Measurements from ENCODE around the gene SLC43A2. TPM values are rescaled to one million over a fixed set of nuclear protein-coding genes. Genes with fewer than 3 reads are reported as not detected.

SLC43A2 gene
- total RNA-seq, 1 donor from 2014 or later: 71.4 TPM

GRCh38 chr17:1552932-1553331 is 75.7 kb downstream of the SLC43A2 start:
- H3K27ac Mint-ChIP-seq (ENCODE audit: unreplicated experiment): peak overlapping the region; percentile 82
- peak overlapping the region; percentile 60 for H3K4me3 Mint-ChIP-seq (ENCODE audit: unreplicated experiment)
- H3K36me3 Mint-ChIP-seq (ENCODE audit: low read depth, unreplicated experiment): peaks cover 49% of the 10 kb centered on the region
- no peak for TF ChIP-seq CTCF (IDR thresholded peaks at IDR 0.05; ENCODE audit: unreplicated experiment)
- DNase-seq (ENCODE audit: low spot score): no peak
- H3K27me3 Mint-ChIP-seq (ENCODE audit: unreplicated experiment): peaks cover 7% of the 10 kb centered on the region
- no peaks in the 10 kb centered on the region for H3K9me3 Mint-ChIP-seq (ENCODE audit: unreplicated experiment)
- peaks cover 57% of the 10 kb centered on the region for H3K4me1 Mint-ChIP-seq (ENCODE audit: unreplicated experiment)

- H3K9me3 Mint-ChIP-seq (ENCODE audit: unreplicated experiment): no peaks in the 10 kb centered on the region
- H3K4me1 Mint-ChIP-seq (ENCODE audit: unreplicated experiment): peaks cover 47% of the 10 kb centered on the region
- peaks cover 7% of the 10 kb centered on the region for H3K27me3 Mint-ChIP-seq (ENCODE audit: unreplicated experiment)
- H3K4me3 Mint-ChIP-seq (ENCODE audit: unreplicated experiment): peak overlapping the region; percentile 76
- DNase-seq (ENCODE audit: low spot score): no peak
- peaks cover 46% of the 10 kb centered on the region for H3K36me3 Mint-ChIP-seq (ENCODE audit: low read depth, unreplicated experiment)
- TF ChIP-seq CTCF (IDR thresholded peaks at IDR 0.05; ENCODE audit: unreplicated experiment): no peak
- H3K27ac Mint-ChIP-seq (ENCODE audit: unreplicated experiment): no peak overlapping the region
These were observed 76.9 kb downstream of the SLC43A2 start for GRCh38 chr17:1551741-1552140.

DNA sequence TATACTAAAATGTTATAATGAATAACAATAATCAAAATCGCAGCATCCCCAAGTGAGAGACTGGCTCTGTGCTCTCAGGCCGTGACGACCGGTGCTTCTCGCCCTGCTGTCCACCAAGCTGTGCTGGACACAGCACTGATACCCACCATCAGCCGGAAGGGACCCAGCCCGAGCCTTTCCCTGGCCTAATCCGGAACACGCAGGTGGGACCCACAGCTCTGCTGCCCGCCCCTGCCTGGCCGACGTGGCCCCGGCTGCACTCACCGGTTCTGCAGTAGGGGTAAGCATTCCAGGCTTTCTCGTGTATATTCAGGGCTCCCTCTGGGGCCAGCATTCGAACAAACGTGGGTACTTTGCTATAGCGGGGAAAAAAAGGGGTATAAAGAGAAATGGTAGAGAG is 80.6 kb downstream of the SLC43A2 start:
- H3K36me3 Mint-ChIP-seq (ENCODE audit: low read depth, unreplicated experiment): peaks cover 43% of the 10 kb centered on the region
- H3K27me3 Mint-ChIP-seq (ENCODE audit: unreplicated experiment): peaks cover 5% of the 10 kb centered on the region
- H3K4me1 Mint-ChIP-seq (ENCODE audit: unreplicated experiment): peaks cover 20% of the 10 kb centered on the region
- DNase-seq (ENCODE audit: low spot score): no peak
- no peak overlapping the region for H3K4me3 Mint-ChIP-seq (ENCODE audit: unreplicated experiment)
- H3K27ac Mint-ChIP-seq (ENCODE audit: unreplicated experiment): no peak overlapping the region
- H3K9me3 Mint-ChIP-seq (ENCODE audit: unreplicated experiment): no peaks in the 10 kb centered on the region
- no peak for TF ChIP-seq CTCF (IDR thresholded peaks at IDR 0.05; ENCODE audit: unreplicated experiment)

DNA sequence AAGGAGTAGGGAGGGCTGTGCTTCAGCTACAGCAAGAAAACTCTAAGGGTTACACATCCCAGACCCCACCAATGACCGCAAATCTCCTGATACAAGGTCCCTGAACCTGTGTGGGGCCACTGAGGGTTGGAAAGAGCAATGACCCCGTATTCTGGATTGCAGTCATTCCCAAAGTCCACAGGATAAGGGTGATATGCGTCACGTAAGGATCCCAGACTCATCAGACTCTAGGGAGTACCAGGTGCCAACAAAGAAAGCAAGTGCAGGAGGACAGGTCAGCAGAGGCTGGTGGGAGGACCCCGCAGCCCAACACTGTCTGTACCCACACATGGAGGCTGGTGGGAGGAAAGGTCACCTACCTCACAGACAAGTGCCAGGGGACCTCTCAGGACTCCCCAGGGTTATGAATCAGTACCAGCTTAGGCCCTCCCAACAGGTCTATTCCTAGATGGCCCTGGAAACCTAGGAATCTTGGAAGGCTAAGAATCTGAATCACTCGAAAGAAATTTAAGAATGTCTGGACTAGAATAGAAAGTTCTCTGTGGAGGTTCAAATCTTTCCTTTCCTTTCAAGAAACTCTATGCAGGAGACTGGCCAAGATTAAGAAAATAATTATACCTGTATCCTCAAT is 82.2 kb downstream of the SLC43A2 start:
- Mint-ChIP-seq H3K27me3 (ENCODE audit: unreplicated experiment) (peaks cover 5% of the 10 kb centered on the region), H3K4me1 (ENCODE audit: unreplicated experiment) (peaks cover 13% of the 10 kb centered on the region), H3K27ac (ENCODE audit: unreplicated experiment) (no peak overlapping the region), H3K4me3 (ENCODE audit: unreplicated experiment) (no peak overlapping the region), H3K9me3 (ENCODE audit: unreplicated experiment) (no peaks in the 10 kb centered on the region), H3K36me3 (ENCODE audit: low read depth, unreplicated experiment) (peaks cover 43% of the 10 kb centered on the region)
- DNase-seq (ENCODE audit: low spot score): no peak
- TF ChIP-seq CTCF (IDR thresholded peaks at IDR 0.05; ENCODE audit: unreplicated experiment): no peak

DNA sequence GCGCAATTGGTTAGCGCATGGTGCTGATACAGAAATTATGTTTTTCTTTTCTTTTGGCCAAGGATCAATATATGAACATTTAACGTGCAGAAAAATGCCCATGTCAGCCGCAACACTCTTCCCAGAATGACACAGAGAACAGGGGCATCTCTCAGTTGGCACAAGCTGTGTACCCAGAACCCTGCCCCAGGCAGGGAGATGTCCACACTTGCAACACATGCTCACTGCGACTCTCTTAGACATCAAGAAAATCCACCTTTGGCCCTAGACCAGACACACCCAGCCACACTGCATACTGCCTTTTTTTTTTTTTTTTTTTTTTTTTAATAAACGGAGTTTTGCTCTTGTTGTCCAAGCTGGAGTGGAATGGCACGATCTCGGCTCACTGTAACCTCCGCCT is 83.0 kb downstream of the SLC43A2 start:
- Mint-ChIP-seq H3K36me3 (ENCODE audit: low read depth, unreplicated experiment) (peaks cover 44% of the 10 kb centered on the region), H3K4me1 (ENCODE audit: unreplicated experiment) (peaks cover 10% of the 10 kb centered on the region), H3K4me3 (ENCODE audit: unreplicated experiment) (no peak overlapping the region), H3K27me3 (ENCODE audit: unreplicated experiment) (peaks cover 5% of the 10 kb centered on the region), H3K27ac (ENCODE audit: unreplicated experiment) (no peak overlapping the region), H3K9me3 (ENCODE audit: unreplicated experiment) (no peaks in the 10 kb centered on the region)
- no peak for DNase-seq (ENCODE audit: low spot score)
- no peak for TF ChIP-seq CTCF (IDR thresholded peaks at IDR 0.05; ENCODE audit: unreplicated experiment)

All from endothelial cell (in vitro differentiated cells).